HEK293 (cell line): Measurements from ENCODE around the gene IQCE.

Experiments
- HOXA7 ChIP-seq: sonication (generic); formaldehyde crosslinking; IDR thresholded peaks from 2 replicates; pipeline ENCODE4 v1.8.1; 2022; ENCODE audit warnings: missing genetic modification reagents, borderline replicate concordance
- SP7 ChIP-seq: fragments of 450-650 bp; formaldehyde crosslinking; IDR thresholded peaks from 2 replicates; pipeline ENCODE4 v1.5.1; 2016; ENCODE audit warnings: missing biosample characterization, missing genetic modification characterization
- YY1 ChIP-seq: fragments of 450-650 bp; formaldehyde crosslinking; IDR thresholded peaks from 2 replicates; pipeline ENCODE4 v1.5.1; 2018; ENCODE audit warnings: missing biosample characterization, missing genetic modification characterization
- ZNF174 ChIP-seq: fragments of 450-650 bp; formaldehyde crosslinking; IDR thresholded peaks from 2 replicates; pipeline ENCODE4 v1.5.0; 2017; ENCODE audit warnings: missing biosample characterization, mild to moderate bottlenecking, missing genetic modification characterization
- ZNF274 ChIP-seq, 2 experiments: fragments of 200-500 bp in 1 of 2; fragments of 450-650 bp in 1 of 2; sonication (Bioruptor generic) in 1 of 2; formaldehyde crosslinking in 1 of 2; IDR thresholded peaks; 2 replicates each; pipeline versions ENCODE4 v1.5.1 to v1.6.1; 2014 to 2016; ENCODE audit warnings: borderline replicate concordance in 1 of 2, inconsistent platforms in 1 of 2, low read length in 1 of 2, missing biosample characterization in 1 of 2, missing genetic modification characterization in 1 of 2
- ZNF514 ChIP-seq: fragments of 450-650 bp; formaldehyde crosslinking; IDR thresholded peaks from 2 replicates; pipeline ENCODE4 v1.5.1; 2016; ENCODE audit warnings: missing biosample characterization, missing genetic modification characterization
- ZNF571 ChIP-seq: fragments of 450-650 bp; formaldehyde crosslinking; IDR thresholded peaks from 2 replicates; pipeline ENCODE4 v1.5.0; 2017; ENCODE audit warnings: missing biosample characterization, missing genetic modification characterization
- ZNF600 ChIP-seq: fragments of 450-650 bp; formaldehyde crosslinking; IDR thresholded peaks from 2 replicates; pipeline ENCODE4 v1.5.1; 2016; ENCODE audit warnings: missing biosample characterization, missing genetic modification characterization
- ZNF768 ChIP-seq: fragments of 450-650 bp; formaldehyde crosslinking; IDR thresholded peaks from 2 replicates; pipeline ENCODE4 v1.5.1; 2018; ENCODE audit warnings: missing biosample characterization, mild to moderate bottlenecking, missing genetic modification characterization
- TF ChIP-seq, protein P1 (sequence below): fragments of 450-650 bp; formaldehyde crosslinking; IDR thresholded peaks from 2 replicates; pipeline ENCODE4 v1.5.1; 2016; ENCODE audit warnings: missing biosample characterization, missing genetic modification characterization
- TF ChIP-seq, protein P2 (sequence below): fragments of 450-650 bp; formaldehyde crosslinking; IDR thresholded peaks from 2 replicates; pipeline ENCODE4 v1.5.1; 2016; ENCODE audit warnings: missing biosample characterization, missing genetic modification characterization
- TF ChIP-seq, protein P3 (sequence below): fragments of 450-650 bp; formaldehyde crosslinking; IDR thresholded peaks from 2 replicates; pipeline ENCODE4 v1.5.1; 2016; ENCODE audit warnings: missing biosample characterization, missing genetic modification characterization

DNA sequence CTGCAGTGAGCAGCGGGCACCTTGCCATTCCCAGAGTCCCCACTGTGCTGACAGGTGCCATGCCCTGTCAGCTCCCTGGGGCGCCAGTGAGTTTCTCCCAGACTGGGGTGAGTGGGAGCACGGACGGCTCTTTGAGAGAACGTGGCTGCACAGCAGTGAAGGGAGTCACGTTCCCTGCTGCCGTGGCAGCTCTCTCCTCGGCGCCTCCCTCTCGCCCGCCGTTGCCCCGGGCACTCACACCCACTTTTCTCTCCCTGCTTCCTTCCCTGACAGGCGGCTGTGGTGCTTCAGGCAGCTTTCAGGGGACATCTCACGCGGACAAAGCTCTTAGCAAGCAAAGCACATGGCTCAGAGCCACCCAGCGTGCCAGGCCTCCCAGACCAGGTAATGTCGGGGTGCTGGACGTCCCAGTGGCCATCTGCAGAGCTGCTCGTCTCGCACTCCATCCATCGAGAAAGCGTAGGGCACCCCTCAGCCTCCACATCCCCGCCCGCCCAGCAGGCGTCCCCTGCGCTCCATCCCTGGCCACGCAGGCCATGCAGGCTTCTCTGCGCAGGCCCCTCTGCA, 45.9 kb downstream of the IQCE start:
- TF ChIP-seq, protein P1, sequence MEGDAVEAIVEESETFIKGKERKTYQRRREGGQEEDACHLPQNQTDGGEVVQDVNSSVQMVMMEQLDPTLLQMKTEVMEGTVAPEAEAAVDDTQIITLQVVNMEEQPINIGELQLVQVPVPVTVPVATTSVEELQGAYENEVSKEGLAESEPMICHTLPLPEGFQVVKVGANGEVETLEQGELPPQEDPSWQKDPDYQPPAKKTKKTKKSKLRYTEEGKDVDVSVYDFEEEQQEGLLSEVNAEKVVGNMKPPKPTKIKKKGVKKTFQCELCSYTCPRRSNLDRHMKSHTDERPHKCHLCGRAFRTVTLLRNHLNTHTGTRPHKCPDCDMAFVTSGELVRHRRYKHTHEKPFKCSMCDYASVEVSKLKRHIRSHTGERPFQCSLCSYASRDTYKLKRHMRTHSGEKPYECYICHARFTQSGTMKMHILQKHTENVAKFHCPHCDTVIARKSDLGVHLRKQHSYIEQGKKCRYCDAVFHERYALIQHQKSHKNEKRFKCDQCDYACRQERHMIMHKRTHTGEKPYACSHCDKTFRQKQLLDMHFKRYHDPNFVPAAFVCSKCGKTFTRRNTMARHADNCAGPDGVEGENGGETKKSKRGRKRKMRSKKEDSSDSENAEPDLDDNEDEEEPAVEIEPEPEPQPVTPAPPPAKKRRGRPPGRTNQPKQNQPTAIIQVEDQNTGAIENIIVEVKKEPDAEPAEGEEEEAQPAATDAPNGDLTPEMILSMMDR (tag by site-specific recombination), result no peak
- TF ChIP-seq SP7 (tag by site-specific recombination) (no peak), YY1 (tag by site-specific recombination) (no peak), ZNF274 (IDR thresholded peaks at IDR 0.05; ENCODE audit: low read length) (no peak), ZNF274 (tag by site-specific recombination; IDR thresholded peaks at IDR 0.05; ENCODE audit: borderline replicate concordance) (no peak), ZNF174 (no peak), ZNF600 (no peak), HOXA7 (CRISPR knock-in tag) (no peak), ZNF514 (tag by site-specific recombination) (no peak), ZNF768 (tag by site-specific recombination) (no peak), ZNF571 (tag by site-specific recombination) (no peak)
- TF ChIP-seq, protein P2, sequence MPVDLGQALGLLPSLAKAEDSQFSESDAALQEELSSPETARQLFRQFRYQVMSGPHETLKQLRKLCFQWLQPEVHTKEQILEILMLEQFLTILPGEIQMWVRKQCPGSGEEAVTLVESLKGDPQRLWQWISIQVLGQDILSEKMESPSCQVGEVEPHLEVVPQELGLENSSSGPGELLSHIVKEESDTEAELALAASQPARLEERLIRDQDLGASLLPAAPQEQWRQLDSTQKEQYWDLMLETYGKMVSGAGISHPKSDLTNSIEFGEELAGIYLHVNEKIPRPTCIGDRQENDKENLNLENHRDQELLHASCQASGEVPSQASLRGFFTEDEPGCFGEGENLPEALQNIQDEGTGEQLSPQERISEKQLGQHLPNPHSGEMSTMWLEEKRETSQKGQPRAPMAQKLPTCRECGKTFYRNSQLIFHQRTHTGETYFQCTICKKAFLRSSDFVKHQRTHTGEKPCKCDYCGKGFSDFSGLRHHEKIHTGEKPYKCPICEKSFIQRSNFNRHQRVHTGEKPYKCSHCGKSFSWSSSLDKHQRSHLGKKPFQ, result no peak
- TF ChIP-seq, protein P3, sequence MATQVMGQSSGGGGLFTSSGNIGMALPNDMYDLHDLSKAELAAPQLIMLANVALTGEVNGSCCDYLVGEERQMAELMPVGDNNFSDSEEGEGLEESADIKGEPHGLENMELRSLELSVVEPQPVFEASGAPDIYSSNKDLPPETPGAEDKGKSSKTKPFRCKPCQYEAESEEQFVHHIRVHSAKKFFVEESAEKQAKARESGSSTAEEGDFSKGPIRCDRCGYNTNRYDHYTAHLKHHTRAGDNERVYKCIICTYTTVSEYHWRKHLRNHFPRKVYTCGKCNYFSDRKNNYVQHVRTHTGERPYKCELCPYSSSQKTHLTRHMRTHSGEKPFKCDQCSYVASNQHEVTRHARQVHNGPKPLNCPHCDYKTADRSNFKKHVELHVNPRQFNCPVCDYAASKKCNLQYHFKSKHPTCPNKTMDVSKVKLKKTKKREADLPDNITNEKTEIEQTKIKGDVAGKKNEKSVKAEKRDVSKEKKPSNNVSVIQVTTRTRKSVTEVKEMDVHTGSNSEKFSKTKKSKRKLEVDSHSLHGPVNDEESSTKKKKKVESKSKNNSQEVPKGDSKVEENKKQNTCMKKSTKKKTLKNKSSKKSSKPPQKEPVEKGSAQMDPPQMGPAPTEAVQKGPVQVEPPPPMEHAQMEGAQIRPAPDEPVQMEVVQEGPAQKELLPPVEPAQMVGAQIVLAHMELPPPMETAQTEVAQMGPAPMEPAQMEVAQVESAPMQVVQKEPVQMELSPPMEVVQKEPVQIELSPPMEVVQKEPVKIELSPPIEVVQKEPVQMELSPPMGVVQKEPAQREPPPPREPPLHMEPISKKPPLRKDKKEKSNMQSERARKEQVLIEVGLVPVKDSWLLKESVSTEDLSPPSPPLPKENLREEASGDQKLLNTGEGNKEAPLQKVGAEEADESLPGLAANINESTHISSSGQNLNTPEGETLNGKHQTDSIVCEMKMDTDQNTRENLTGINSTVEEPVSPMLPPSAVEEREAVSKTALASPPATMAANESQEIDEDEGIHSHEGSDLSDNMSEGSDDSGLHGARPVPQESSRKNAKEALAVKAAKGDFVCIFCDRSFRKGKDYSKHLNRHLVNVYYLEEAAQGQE, result no peak
